Measurements from ENCODE around the gene PLAAT5.
"Not testable (repeated sequence)": the region's sequence is repeated elsewhere in the genome, so short reads cannot be mapped to it uniquely, and the experiment has no call there.

The PLAAT5 gene

GRCh38 chr11:63490551-63491239 lies at the start of gene PLAAT5:
PLAAT5 (minus strand) TSS chr11:63491167; CDS start chr11:63491034, 133 bp downstream.
- peak; percentile 16 to 31 for DNase-seq

GRCh38 chr11:63537293-63538101 lies 46.5 kb upstream of the PLAAT5 start:
- DNase-seq = peak; percentile 23 to 41

GRCh38 chr11:63536669-63537292 lies 45.8 kb upstream of the PLAAT5 start, which contains the start of gene PLAAT4:
PLAAT4 (plus strand) TSS chr11:63536808; CDS start chr11:63536869, 61 bp downstream.
- peak; percentile 31 to 41 for DNase-seq

- DNase-seq = peak; percentile 43 to 44
These were observed 44.8 kb upstream of the PLAAT5 start for GRCh38 chr11:63535734-63536133.

DNA sequence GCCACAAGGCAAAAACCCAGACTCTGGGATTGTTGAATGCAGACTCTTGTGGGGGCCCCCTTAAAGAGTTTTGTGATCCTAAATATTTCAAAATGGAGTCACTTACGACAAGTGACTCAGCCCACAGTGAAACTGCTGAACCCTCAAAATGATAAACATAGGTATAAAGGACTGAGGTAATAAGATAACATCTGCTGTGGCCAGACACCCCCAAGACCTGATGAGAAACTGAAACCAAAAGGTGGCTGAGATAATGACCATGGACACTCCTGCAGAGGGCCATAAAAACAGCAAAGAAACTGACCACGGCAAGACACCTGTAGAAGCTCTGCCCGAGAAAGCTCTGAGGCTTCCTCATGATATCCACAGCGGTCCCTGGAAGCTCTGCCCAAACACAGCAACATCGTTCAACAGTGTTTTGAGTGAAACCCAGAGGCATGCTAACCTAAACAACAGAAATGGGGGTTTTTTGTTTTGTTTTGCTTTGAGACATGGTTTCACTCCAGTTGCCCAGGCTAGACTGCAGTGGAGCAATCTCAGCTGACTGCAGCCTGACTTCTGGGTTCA lies 44.0 kb upstream of the PLAAT5 start:
- DNase-seq = peak in 1 of 2 experiments; percentile 16

DNA sequence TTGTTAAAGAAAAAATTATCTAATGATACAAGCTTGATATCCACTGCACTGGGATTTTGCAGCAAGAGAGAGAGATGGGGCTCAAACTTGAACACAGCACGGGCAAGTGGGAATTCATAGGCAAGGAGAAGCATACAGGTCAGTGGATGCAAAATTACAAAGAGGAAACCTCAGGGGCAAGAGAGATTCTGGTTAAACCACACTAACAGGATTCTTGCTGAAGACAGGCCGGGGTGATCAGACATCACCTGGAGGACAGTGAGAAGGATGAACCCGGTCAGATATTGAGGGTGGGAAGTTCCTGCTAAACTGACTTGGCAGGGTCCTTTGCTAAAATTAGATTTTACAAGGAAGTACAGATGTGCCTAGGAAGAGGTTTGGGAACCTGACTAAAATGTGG lies 43.1 kb upstream of the PLAAT5 start:
- no peak for DNase-seq

- no peak for DNase-seq
These were observed 42.0 kb upstream of the PLAAT5 start for GRCh38 chr11:63532799-63533475.

GRCh38 chr11:63532117-63532516 lies 41.1 kb upstream of the PLAAT5 start:
- DNase-seq = no peak

GRCh38 chr11:63531074-63531792 lies 40.3 kb upstream of the PLAAT5 start:
- DNase-seq = peak in 1 of 2 experiments; percentile 34

DNA sequence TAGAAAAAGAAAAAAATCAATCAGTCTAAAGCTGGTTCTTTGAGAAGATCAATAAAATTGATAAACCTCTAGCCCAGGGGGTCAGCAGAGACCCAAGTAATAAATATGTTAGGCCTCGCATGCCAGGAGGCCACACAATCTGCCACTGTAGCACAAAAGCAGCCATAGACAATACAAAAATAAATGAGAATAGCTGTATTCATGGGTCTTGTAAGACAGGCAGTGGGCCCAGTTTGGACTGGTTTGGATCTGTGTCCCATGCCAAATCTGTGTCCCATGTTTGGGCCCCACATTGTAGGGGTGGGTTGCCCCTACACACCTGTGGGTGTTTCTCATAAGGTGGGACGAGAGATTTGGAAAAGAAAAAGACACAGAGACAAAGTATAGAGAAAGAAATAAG lies 39.1 kb upstream of the PLAAT5 start:
- DNase-seq = no peak

DNA sequence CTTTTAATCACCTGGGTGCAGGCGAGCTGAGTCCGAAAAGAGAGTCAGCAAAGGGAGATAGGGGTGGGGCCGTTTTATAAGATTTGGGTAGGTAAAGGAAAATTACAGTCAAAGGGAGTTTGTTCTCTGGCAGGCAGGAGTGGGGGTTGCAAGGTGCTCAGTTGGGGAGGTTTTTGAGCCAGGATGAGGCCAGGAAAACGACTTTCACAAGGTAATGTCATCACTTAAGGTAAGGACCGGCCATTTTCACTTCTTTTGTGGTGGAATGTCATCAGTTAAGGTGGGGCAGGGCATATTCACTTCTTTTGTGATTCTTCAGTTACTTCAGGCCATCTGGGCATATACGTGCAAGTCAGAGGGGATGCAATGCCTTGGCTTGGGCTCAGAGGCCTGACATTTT lies 38.4 kb upstream of the PLAAT5 start:
- DNase-seq = not testable (repeated sequence)

- DNase-seq = not testable (repeated sequence)
These were observed 37.8 kb upstream of the PLAAT5 start for GRCh38 chr11:63528729-63529278.

GRCh38 chr11:63528156-63528555 lies 37.2 kb upstream of the PLAAT5 start:
- DNase-seq = not testable (repeated sequence)

- no peak for DNase-seq
These were observed 36.7 kb upstream of the PLAAT5 start for GRCh38 chr11:63527667-63528066.

DNA sequence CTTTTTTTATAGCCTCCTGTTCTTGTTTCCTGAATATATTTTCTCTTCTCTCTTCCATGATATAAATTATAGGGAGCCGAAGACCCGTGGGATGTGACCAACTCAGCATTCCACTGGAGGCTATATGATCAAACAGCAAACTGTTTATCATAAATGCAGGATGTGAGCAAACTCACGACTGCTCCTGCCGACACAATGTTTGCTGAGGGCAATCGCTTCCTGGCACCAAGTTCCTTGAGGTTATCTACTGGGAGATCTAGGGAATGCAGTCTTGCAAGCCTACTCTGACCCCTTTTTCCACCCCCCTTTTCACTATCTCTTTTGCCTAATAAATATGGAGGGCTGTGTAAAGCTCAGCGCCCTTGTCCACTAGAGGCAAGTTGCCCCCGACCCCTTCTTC lies 32.2 kb upstream of the PLAAT5 start:
- DNase-seq = no peak

DNA sequence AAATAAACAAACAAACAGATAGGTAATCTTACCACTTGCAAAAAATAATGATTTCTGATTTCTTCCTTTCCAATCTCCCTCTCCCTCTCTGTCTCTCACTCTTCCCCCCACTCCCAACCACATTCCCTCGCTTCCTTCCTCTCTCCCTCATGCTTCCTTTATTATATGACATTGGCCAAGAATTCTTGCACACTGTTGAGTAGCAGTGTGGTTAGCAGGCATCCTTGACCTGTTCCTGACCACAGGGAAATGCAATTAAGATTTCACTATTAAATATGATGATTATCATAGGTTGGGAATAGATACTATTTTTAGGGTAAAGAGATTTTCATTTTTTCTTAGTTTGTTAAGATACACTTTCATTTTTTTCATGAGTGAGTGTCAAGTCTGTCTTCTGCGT lies 30.9 kb upstream of the PLAAT5 start:
- no peak for DNase-seq

DNA sequence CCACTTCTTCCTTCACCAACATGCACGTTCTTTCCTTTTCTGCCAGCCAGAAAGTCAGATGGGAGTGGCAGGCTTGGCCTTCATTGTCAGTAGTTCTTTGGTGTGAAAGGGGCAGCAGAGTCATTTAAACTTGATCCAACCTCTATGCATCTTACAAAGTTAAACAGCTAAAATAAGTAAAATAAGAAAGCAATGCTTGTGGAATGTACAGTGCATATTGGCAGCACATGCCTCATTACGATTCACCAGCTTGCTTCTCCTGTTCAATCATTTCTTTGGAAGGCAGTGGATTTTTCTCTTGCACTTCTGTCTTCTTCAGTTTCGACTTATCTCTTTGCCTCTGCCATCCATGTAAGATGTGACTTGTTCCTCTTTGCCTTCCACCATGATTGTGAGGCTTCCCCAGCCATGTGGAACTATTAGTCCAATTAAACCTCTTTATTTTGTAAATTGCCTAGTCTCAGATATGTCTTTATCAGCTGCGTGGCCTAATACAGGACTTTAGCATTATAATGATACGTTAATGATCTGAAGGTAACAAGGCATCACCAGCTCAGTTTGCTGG lies 29.7 kb upstream of the PLAAT5 start:
- no peak for DNase-seq

DNA sequence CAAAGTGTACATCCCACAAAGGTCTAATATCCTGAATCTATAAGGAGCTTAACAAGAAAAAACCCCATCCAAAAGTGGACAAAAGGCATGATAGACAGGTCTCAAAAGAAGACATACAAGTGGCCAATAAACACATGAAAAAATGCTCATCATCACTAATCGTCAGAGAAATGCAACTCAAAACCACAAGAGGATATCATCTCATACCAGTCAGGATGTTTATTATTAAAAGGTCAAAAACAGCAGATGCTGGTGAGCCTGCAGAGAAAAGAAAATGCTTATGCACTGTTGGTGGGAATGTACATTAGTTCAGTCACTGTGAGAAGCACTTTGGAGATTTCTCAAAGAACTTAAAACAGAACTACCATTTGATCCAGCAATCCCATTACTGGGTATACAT lies 27.6 kb upstream of the PLAAT5 start:
- DNase-seq = no peak

DNA sequence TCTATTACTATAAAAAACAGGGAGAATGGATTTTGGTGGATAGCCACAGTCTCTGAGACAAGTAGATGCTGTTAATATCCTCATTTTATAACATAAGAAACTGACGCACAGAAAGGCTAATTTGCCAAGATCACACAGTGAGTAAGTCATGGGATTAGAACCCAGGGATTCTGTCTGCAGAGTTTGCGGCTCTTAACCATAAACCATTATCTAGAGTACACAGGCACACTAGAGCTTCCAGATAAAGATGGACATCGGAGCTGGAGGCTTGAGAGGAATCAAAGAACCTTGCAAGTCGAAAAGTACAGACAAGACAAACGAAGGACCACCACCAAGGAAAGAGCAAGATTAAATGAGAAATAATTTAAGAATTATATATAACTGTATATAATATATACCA lies 26.2 kb upstream of the PLAAT5 start:
- DNase-seq = no peak

DNA sequence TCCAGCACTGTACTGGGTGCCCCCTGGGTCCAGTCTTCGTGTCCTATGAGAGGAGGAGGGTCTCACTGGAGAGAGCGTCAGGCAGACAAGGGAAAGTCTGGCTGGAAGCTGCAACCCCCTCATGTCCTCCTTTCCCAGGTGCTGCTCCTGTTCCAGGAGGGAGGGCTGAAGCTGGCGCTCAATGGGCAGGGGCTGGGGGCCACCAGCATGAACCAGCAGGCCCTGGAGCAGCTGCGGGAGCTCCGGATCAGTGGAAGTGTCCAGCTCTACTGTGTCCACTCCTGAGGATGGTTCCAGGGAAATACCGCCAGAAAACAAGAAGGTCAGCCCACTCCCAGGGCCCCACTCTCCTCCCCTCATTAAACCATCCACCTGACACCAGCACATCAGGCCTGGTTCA lies 25.1 kb upstream of the PLAAT5 start:
- no peak for DNase-seq

- DNase-seq = no peak
These were observed 21.8 kb upstream of the PLAAT5 start for GRCh38 chr11:63512816-63513215.
